ENCODE results near the gene ROCK1. TPM values are rescaled to one million over a fixed set of nuclear protein-coding genes. Genes with fewer than 3 reads are reported as not detected.

ROCK1 gene
- total and polyA plus RNA-seq, 7 experiments from 2014 or later, result 27.6 to 97.5 (median 70.4) TPM

DNA sequence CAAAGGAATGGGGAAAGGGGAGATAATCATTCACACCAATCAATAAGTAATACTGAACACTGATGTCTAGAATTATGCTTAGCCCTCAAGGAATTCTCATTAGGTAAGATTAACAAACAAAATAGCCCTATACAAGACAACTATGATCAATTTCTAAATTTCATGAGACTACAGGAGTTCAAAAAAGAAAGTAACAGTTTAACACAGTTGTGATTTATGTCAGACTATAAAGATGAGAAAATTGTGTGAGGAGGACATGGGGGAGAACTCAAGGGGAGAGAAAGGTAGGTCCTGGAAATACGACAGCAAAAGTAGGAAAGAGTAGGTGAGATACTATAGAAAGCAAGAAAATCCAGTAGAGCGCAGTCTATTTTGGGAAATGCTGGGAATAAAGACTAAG lies 14.9 kb downstream of the ROCK1 start:
- H3K4me3 Mint-ChIP-seq, result peak overlapping the region in 7 of 10 donors; percentile 1 to 58 (median 28)
- Histone ChIP-seq H3K4me3 (ENCODE audit: low read length) (no peak overlapping the region), H3K27ac (ENCODE audit: low read depth, low read length) (no peak overlapping the region), H3K9me3 (ENCODE audit: control insufficient read depth in 2 of 3, low read length in 3 of 3) (no peaks in the 10 kb centered on the region), H3K36me3 (ENCODE audit: control insufficient read depth in 2 of 3, insufficient read depth in 3 of 3, low read length in 3 of 3) (no peaks in the 10 kb centered on the region), H3K4me1 (ENCODE audit: control insufficient read depth in 2 of 2, insufficient read depth in 2 of 2, low read length in 2 of 2) (peaks cover 16 to 27% of the 10 kb centered on the region in 2 donors), H3K27me3 (ENCODE audit: control insufficient read depth in 2 of 2, insufficient read depth in 2 of 2, low read length in 2 of 2) (no peaks in the 10 kb centered on the region)
- H3K36me3 Mint-ChIP-seq, result peaks cover 4 to 29% (median 25%) of the 10 kb centered on the region in 5 donors
- ATAC-seq (no peak), DNase-seq (no peak)
- peak overlapping the region in 2 of 9 donors; percentile 4 to 6 for H3K27ac Mint-ChIP-seq
- H3K9me3 Mint-ChIP-seq, result peaks cover 0 to 16% (median 3%) of the 10 kb centered on the region in 11 donors
- no peaks in the 10 kb centered on the region for H3K27me3 Mint-ChIP-seq
- intact Hi-C loops (cut with micrococcal nuclease), result no loop called here
- peaks cover 30 to 92% (median 81%) of the 10 kb centered on the region in 7 donors for H3K4me1 Mint-ChIP-seq
- POLR2A ChIA-PET, result no interaction called here
- CTCF ChIA-PET, result no interaction called here

DNA sequence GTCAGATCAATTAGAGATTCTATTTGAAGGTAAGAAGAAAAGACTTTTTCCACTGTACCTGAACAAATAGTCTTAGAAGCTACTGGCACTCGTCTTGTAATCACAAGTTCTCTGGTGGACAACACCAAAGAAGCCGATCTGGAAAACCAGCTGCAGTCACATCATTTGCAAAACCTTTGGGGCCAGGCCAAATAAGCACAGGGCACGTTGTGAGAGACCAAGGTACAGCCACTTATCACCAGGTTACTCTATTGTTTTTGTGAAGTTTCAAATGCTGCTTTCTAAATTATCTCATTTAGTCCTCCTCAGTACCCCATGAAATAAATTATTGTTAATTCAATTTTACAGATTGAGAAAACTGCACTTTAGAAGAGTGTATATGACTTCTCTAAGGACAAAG lies 18.5 kb downstream of the ROCK1 start:
- Mint-ChIP-seq H3K27me3 (no peaks in the 10 kb centered on the region), H3K4me1 (peaks cover 12 to 82% (median 69%) of the 10 kb centered on the region in 7 donors), H3K36me3 (peaks cover 4 to 54% (median 36%) of the 10 kb centered on the region in 5 donors), H3K4me3 (peak overlapping the region in 7 of 10 donors; percentile 2 to 57 (median 34)), H3K9me3 (peaks cover 0 to 34% (median 5%) of the 10 kb centered on the region in 11 donors), H3K27ac (no peak overlapping the region)
- intact Hi-C loops (cut with micrococcal nuclease), result no loop called here
- DNase-seq, result no peak
- peaks cover 11 to 12% of the 10 kb centered on the region in 2 donors for H3K4me1 ChIP-seq (ENCODE audit: control insufficient read depth in 2 of 2, insufficient read depth in 2 of 2, low read length in 2 of 2)
- POLR2A ChIA-PET, result no interaction called here
- no peak for ATAC-seq
- no peak overlapping the region for H3K27ac ChIP-seq (ENCODE audit: low read depth, low read length)
- no peaks in the 10 kb centered on the region for H3K9me3 ChIP-seq (ENCODE audit: control insufficient read depth in 2 of 3, low read length in 3 of 3)
- no peak overlapping the region for H3K4me3 ChIP-seq (ENCODE audit: low read length)
- no peaks in the 10 kb centered on the region for H3K36me3 ChIP-seq (ENCODE audit: control insufficient read depth in 2 of 3, insufficient read depth in 3 of 3, low read length in 3 of 3)
- CTCF ChIA-PET, result interaction anchor here (0.6 kb wide), 1 partner anchor 727 kb away, joined by 3 read pairs; no protein-coding TSS in a partner anchor
- H3K27me3 ChIP-seq (ENCODE audit: control insufficient read depth in 2 of 2, insufficient read depth in 2 of 2, low read length in 2 of 2), result no peaks in the 10 kb centered on the region

DNA sequence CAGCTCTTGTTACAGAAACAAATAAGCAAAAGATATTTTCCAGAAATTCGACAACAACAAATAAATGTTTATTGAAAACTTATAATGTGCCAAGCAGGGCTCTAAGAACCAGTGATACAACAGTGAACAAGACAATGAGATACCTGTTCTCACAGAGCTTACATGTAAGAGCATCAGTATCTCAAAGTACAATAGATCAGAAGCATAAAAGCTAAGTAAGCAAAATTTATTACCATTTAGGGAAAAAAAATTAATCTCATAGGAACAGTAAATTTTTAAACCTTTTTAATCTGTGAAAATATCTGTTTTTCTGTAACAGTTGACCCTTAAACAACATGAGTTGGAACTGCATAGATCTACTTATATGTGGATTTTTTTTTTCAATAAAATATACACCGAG lies 20.9 kb downstream of the ROCK1 start:
- Mint-ChIP-seq H3K27me3 (no peaks in the 10 kb centered on the region), H3K4me3 (peak overlapping the region in 4 of 10 donors; percentile 17 to 45 (median 32)), H3K4me1 (peaks cover 14 to 84% (median 71%) of the 10 kb centered on the region in 7 donors), H3K36me3 (peaks cover 4 to 65% (median 48%) of the 10 kb centered on the region in 5 donors), H3K9me3 (peaks cover 0 to 54% (median 5%) of the 10 kb centered on the region in 11 donors), H3K27ac (peak overlapping the region in 1 of 9 donors; percentile 34)
- ATAC-seq (no peak), DNase-seq (no peak)
- intact Hi-C loops (cut with micrococcal nuclease), result loop anchor here in 1 of 2 donors (2.0 kb wide), 1 partner anchor 16 kb away; no protein-coding TSS in a partner anchor
- no peak overlapping the region for H3K4me3 ChIP-seq (ENCODE audit: low read length)
- peaks cover 5 to 8% of the 10 kb centered on the region in 2 donors for H3K4me1 ChIP-seq (ENCODE audit: control insufficient read depth in 2 of 2, insufficient read depth in 2 of 2, low read length in 2 of 2)
- ChIA-PET CTCF (no interaction called here), POLR2A (no interaction called here)
- no peaks in the 10 kb centered on the region for H3K27me3 ChIP-seq (ENCODE audit: control insufficient read depth in 2 of 2, insufficient read depth in 2 of 2, low read length in 2 of 2)
- no peaks in the 10 kb centered on the region for H3K9me3 ChIP-seq (ENCODE audit: control insufficient read depth in 2 of 3, low read length in 3 of 3)
- H3K27ac ChIP-seq (ENCODE audit: low read depth, low read length), result no peak overlapping the region
- H3K36me3 ChIP-seq (ENCODE audit: control insufficient read depth in 2 of 3, insufficient read depth in 3 of 3, low read length in 3 of 3), result no peaks in the 10 kb centered on the region

DNA sequence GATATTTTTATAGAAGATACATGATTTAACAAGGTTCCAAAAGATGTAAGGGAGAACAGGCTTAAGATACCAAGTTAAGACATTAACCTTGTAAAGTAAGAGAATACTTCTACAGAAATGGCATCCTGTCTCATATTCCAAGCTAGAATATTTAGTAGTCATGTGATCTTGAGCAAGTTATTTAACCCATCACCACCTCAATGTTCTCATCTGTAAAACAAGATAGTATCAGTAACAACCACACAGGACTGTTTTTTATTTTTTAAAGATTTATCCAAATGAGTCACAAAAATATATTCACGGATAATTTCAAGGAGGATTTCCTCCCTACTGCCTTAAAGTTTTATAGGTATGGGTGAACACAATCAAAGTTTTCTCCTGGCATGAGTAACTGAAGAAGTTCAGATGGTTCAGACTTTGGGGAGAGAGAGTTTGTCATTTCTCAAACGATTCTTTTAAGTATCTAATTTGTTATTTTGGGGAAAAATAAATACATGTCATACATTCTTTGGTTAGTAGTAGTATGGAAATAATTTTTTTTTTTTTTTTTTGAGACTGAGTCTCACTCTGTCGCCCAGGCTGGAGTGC lies 25.9 kb downstream of the ROCK1 start:
- H3K9me3 Mint-ChIP-seq, result peaks cover 0 to 75% (median 19%) of the 10 kb centered on the region in 11 donors
- Histone ChIP-seq H3K4me1 (ENCODE audit: control insufficient read depth in 2 of 2, insufficient read depth in 2 of 2, low read length in 2 of 2) (peaks cover 5 to 19% of the 10 kb centered on the region in 2 donors), H3K27ac (ENCODE audit: low read depth, low read length) (no peak overlapping the region), H3K9me3 (ENCODE audit: control insufficient read depth in 2 of 3, low read length in 3 of 3) (peaks cover 0 to 8% (median 0%) of the 10 kb centered on the region in 3 experiments), H3K36me3 (ENCODE audit: control insufficient read depth in 2 of 3, insufficient read depth in 3 of 3, low read length in 3 of 3) (no peaks in the 10 kb centered on the region), H3K27me3 (ENCODE audit: control insufficient read depth in 2 of 2, insufficient read depth in 2 of 2, low read length in 2 of 2) (no peaks in the 10 kb centered on the region), H3K4me3 (ENCODE audit: low read length) (no peak overlapping the region)
- intact Hi-C loops (cut with micrococcal nuclease), result loop anchor here in 1 of 2 donors (2.0 to 5.0 kb wide), 2 partner anchors 17 to 33 kb away; no protein-coding TSS in a partner anchor
- no peaks in the 10 kb centered on the region for H3K27me3 Mint-ChIP-seq
- ATAC-seq (no peak), DNase-seq (no peak)
- peak overlapping the region in 6 of 10 donors; percentile 15 to 63 (median 46) for H3K4me3 Mint-ChIP-seq
- peak overlapping the region in 1 of 9 donors; percentile 41 for H3K27ac Mint-ChIP-seq
- ChIA-PET POLR2A (no interaction called here), CTCF (no interaction called here)
- peaks cover 9 to 70% (median 67%) of the 10 kb centered on the region in 5 donors for H3K36me3 Mint-ChIP-seq
- H3K4me1 Mint-ChIP-seq, result peaks cover 41 to 88% (median 78%) of the 10 kb centered on the region in 7 donors

DNA sequence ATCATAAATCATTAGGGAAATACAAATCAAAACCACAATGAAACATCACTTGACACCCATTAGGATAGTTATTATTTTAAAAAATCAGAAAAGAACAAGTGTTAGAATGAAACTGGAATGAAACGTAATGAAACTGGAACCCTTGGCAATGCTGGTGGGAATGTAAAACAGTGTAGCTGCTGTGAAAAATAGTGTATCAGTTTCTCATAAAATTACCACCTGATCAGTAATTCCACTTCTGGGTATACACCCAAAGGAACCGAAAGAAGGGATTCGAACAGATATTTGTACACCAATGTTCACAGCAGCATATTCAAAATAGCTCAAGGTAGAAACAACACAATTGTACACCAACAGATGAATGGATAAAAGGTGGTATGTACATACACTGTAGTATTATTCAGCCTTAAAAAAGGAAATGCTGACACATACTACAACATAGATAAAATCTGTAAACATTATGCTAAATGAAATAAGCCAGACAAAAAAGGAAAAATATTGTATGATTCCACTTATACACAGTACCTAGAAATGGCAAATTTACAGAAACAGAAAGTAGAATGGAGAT lies 27.0 kb downstream of the ROCK1 start:
- DNase-seq, result no peak
- peaks cover 0 to 8% (median 0%) of the 10 kb centered on the region in 3 experiments for H3K9me3 ChIP-seq (ENCODE audit: control insufficient read depth in 2 of 3, low read length in 3 of 3)
- intact Hi-C loops (cut with micrococcal nuclease), result loop anchor here in 1 of 2 donors (2.0 to 5.0 kb wide), 2 partner anchors 16 to 32 kb away; no protein-coding TSS in a partner anchor
- H3K4me3 ChIP-seq (ENCODE audit: low read length), result no peak overlapping the region
- POLR2A ChIA-PET, result no interaction called here
- H3K27ac ChIP-seq (ENCODE audit: low read depth, low read length), result no peak overlapping the region
- peaks cover 46 to 88% (median 78%) of the 10 kb centered on the region in 7 donors for H3K4me1 Mint-ChIP-seq
- H3K36me3 ChIP-seq (ENCODE audit: control insufficient read depth in 2 of 3, insufficient read depth in 3 of 3, low read length in 3 of 3), result no peaks in the 10 kb centered on the region
- H3K36me3 Mint-ChIP-seq, result peaks cover 10 to 71% (median 60%) of the 10 kb centered on the region in 5 donors
- no peaks in the 10 kb centered on the region for H3K27me3 Mint-ChIP-seq
- CTCF ChIA-PET, result no interaction called here
- H3K9me3 Mint-ChIP-seq, result peaks cover 0 to 70% (median 21%) of the 10 kb centered on the region in 11 donors
- ATAC-seq, result no peak
- H3K27me3 ChIP-seq (ENCODE audit: control insufficient read depth in 2 of 2, insufficient read depth in 2 of 2, low read length in 2 of 2), result no peaks in the 10 kb centered on the region
- peak overlapping the region in 3 of 9 donors; percentile 17 to 41 (median 26) for H3K27ac Mint-ChIP-seq
- peaks cover 8 to 19% of the 10 kb centered on the region in 2 donors for H3K4me1 ChIP-seq (ENCODE audit: control insufficient read depth in 2 of 2, insufficient read depth in 2 of 2, low read length in 2 of 2)
- H3K4me3 Mint-ChIP-seq, result peak overlapping the region in 6 of 10 donors; percentile 9 to 63 (median 37)

DNA sequence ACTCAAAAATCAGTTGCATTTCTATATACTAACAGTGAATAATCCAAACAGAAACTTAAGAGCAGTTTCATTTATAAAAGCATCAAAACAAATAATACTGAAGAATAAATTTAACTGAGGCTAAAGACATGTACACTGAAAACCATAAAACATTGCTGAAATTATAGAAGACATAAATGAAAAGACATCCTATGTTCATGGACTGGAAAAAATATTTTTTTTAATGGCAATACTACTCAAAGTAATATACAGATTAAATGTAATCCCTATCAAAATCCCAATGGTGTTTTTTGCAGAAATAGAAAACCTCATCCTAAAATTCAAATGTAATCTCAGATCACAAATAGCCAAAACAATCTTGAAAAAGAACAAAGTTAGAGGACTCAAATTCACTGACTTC lies 28.6 kb downstream of the ROCK1 start:
- H3K9me3 Mint-ChIP-seq, result peaks cover 0 to 69% (median 21%) of the 10 kb centered on the region in 11 donors
- Histone ChIP-seq H3K27me3 (ENCODE audit: control insufficient read depth in 2 of 2, insufficient read depth in 2 of 2, low read length in 2 of 2) (no peaks in the 10 kb centered on the region), H3K4me1 (ENCODE audit: control insufficient read depth in 2 of 2, insufficient read depth in 2 of 2, low read length in 2 of 2) (peaks cover 13 to 25% of the 10 kb centered on the region in 2 donors), H3K9me3 (ENCODE audit: control insufficient read depth in 2 of 3, low read length in 3 of 3) (peaks cover 0 to 8% (median 0%) of the 10 kb centered on the region in 3 experiments), H3K27ac (ENCODE audit: low read depth, low read length) (no peak overlapping the region), H3K4me3 (ENCODE audit: low read length) (no peak overlapping the region), H3K36me3 (ENCODE audit: control insufficient read depth in 2 of 3, insufficient read depth in 3 of 3, low read length in 3 of 3) (no peaks in the 10 kb centered on the region)
- peaks cover 10 to 66% (median 55%) of the 10 kb centered on the region in 5 donors for H3K36me3 Mint-ChIP-seq
- intact Hi-C loops (cut with micrococcal nuclease), result loop anchor here in 1 of 2 donors (1.0 kb wide), 1 partner anchor 9 kb away; no protein-coding TSS in a partner anchor
- POLR2A ChIA-PET, result no interaction called here
- ATAC-seq, result no peak
- CTCF ChIA-PET, result no interaction called here
- H3K27ac Mint-ChIP-seq, result no peak overlapping the region
- H3K27me3 Mint-ChIP-seq, result no peaks in the 10 kb centered on the region
- H3K4me1 Mint-ChIP-seq, result peaks cover 51 to 97% (median 92%) of the 10 kb centered on the region in 7 donors
- no peak for DNase-seq
- peak overlapping the region in 4 of 10 donors; percentile 8 to 63 (median 40) for H3K4me3 Mint-ChIP-seq

All from naive thymus-derived CD4-positive, alpha-beta T cell (primary cell).